GM23338 (cell line): Measurements from ENCODE around the gene ARHGEF17. TPM values are rescaled to one million over a fixed set of nuclear protein-coding genes. Genes with fewer than 3 reads are reported as not detected.

ENCODE experiments used
- ATAC-seq: fragments of 200-7000 bp; cut with Tn5 transposase; 3 replicates; pipeline ENCODE4 v1.9.1; 2020
- DNase-seq: peaks from one replicate; pipeline ENCODE4 v3.0.0-alpha.2; 2015; ENCODE audit warnings: low spot score
- H2AFZ ChIP-seq: fragments of 200-600 bp; sonication (generic); 2 replicates; pipeline ENCODE4 v1.8.0; 2016; ENCODE audit warnings: antibody characterized with exemption, mild to moderate bottlenecking, moderate library complexity
- H3F3A ChIP-seq: fragments of 200-600 bp; sonication (generic); replicated peaks from 2 replicates; pipeline ENCODE4 v1.8.0; 2017; ENCODE audit warnings: antibody characterized with exemption, mixed run types, low read depth
- H3K27ac ChIP-seq: fragments of 200-600 bp; sonication (generic); 2 replicates; pipeline ENCODE4 v1.6.1; 2016; ENCODE audit warnings: low read depth
- H3K27me3 ChIP-seq: fragments of 200-600 bp; sonication (generic); 2 replicates; pipeline ENCODE4 v1.8.0; 2016; ENCODE audit warnings: mild to moderate bottlenecking, mixed run types, moderate library complexity; ENCODE audit not compliant: insufficient read depth
- H3K36me3 ChIP-seq: fragments of 200-600 bp; sonication (generic); 2 replicates; pipeline ENCODE4 v1.8.0; 2016; ENCODE audit warnings: mild to moderate bottlenecking; ENCODE audit not compliant: insufficient read depth
- H3K4me1 ChIP-seq: fragments of 200-600 bp; sonication (generic); 2 replicates; pipeline ENCODE4 v1.8.0; 2016; ENCODE audit warnings: mild to moderate bottlenecking, moderate library complexity; ENCODE audit not compliant: insufficient read depth
- H3K4me2 ChIP-seq: fragments of 200-600 bp; sonication (generic); 2 replicates; pipeline ENCODE4 v1.7.1; 2017; ENCODE audit warnings: mixed run types
- H3K4me3 ChIP-seq: fragments of 200-600 bp; sonication (generic); 2 replicates; pipeline ENCODE4 v1.6.1; 2016; ENCODE audit warnings: mixed run types
- H3K79me2 ChIP-seq: fragments of 200-600 bp; sonication (generic); replicated peaks from 2 replicates; pipeline ENCODE4 v1.8.0; 2017; ENCODE audit warnings: mild to moderate bottlenecking; ENCODE audit not compliant: insufficient read depth
- H3K9me2 ChIP-seq: fragments of 200-600 bp; sonication (generic); 2 replicates; pipeline ENCODE4 v1.8.0; 2017; ENCODE audit not compliant: insufficient read depth
- H4K20me1 ChIP-seq: fragments of 200-600 bp; sonication (generic); replicated peaks from 2 replicates; pipeline ENCODE4 v1.8.0; 2017; ENCODE audit warnings: mild to moderate bottlenecking; ENCODE audit not compliant: insufficient read depth
- H3K27ac Mint-ChIP-seq: 2 replicates; pipeline ENCODE4 v1.8.0; 2020; ENCODE audit warnings: inconsistent platforms, mild to moderate bottlenecking, moderate library complexity, mixed read lengths
- H3K27me3 Mint-ChIP-seq: 3 replicates; pipeline ENCODE4 v1.8.0; 2022; ENCODE audit warnings: low read depth, mild to moderate bottlenecking, moderate library complexity, mixed read lengths, inconsistent platforms; ENCODE audit not compliant: insufficient read depth, poor library complexity
- H3K36me3 Mint-ChIP-seq: 3 replicates; pipeline ENCODE4 v1.8.0; 2021; ENCODE audit warnings: low read depth, mild to moderate bottlenecking, inconsistent platforms, moderate library complexity, mixed read lengths
- H3K4me1 Mint-ChIP-seq: 3 replicates; pipeline ENCODE4 v1.8.0; 2020; ENCODE audit warnings: mild to moderate bottlenecking, inconsistent platforms, mixed read lengths
- H3K4me3 Mint-ChIP-seq: 3 replicates; pipeline ENCODE4 v1.8.0; 2021; ENCODE audit warnings: moderate library complexity, mild to moderate bottlenecking, inconsistent platforms, mixed read lengths
- H3K9me3 Mint-ChIP-seq: 3 replicates; pipeline ENCODE4 v1.8.0; 2020; ENCODE audit warnings: moderate library complexity, mild to moderate bottlenecking, inconsistent platforms, mixed read lengths
- EZH2 ChIP-seq: fragments of 200-600 bp; sonication (generic); IDR thresholded peaks from one replicate; pipeline ENCODE4 v1.8.0; 2017; ENCODE audit warnings: antibody characterized with exemption, mild to moderate bottlenecking, low read depth; ENCODE audit not compliant: unreplicated experiment
- NANOG ChIP-seq: IDR thresholded peaks from 2 replicates; pipeline ENCODE4 v1.6.1; 2016; ENCODE audit warnings: antibody characterized with exemption, borderline replicate concordance
- POLR2AphosphoS5 ChIP-seq: IDR thresholded peaks from 2 replicates; pipeline ENCODE4 v1.6.1; 2016; ENCODE audit warnings: antibody characterized with exemption, low read depth
- STAT1 ChIP-seq: IDR thresholded peaks from one replicate; pipeline ENCODE4 v1.6.1; 2016; ENCODE audit warnings: antibody characterized with exemption; ENCODE audit not compliant: unreplicated experiment
- ZNF114 ChIP-seq: fragments of 250-450 bp; sonication (Bioruptor Pico); IDR thresholded peaks from 2 replicates; pipeline ENCODE4 v1.5.0; 2020; ENCODE audit warnings: mild to moderate bottlenecking, moderate library complexity
- ZNF331 ChIP-seq: fragments of 250-450 bp; sonication (Bioruptor Pico); IDR thresholded peaks from 2 replicates; pipeline ENCODE4 v1.5.0; 2020; ENCODE audit warnings: low read depth, mild to moderate bottlenecking, moderate library complexity
- polyA plus RNA-seq: library from polyadenylated mRNA; unstranded; fragments of >200 nt; fragmentation: Nextera tagmentation; extraction: Ambion mirVana; gene quantifications from 2 replicates; pipeline ENCODE4 v1.2.1, GENCODE V29; 2016
- total RNA-seq: library from RNA; depleted of rRNA; stranded (reverse); fragments of >200 nt; shearing (Covaris generic); gene quantifications from 2 replicates; pipeline ENCODE4 v1.2.3, GENCODE V29; 2014
- TF ChIP-seq, protein P1 (sequence below): IDR thresholded peaks from 2 replicates; pipeline ENCODE4 v1.6.1; 2016; ENCODE audit warnings: antibody characterized with exemption
- TF ChIP-seq, protein P2 (sequence below): fragments of 250-450 bp; sonication (Bioruptor Pico); IDR thresholded peaks from 2 replicates; pipeline ENCODE4 v1.5.0; 2020; ENCODE audit warnings: mild to moderate bottlenecking, moderate library complexity

The ARHGEF17 gene
- total and polyA plus RNA-seq, 2 experiments from 2014 or later, result 2.9 to 15.0 TPM

- Mint-ChIP-seq H3K27me3 (peaks cover 35% of the 10 kb centered on the region), H3K4me1 (peaks cover 18% of the 10 kb centered on the region), H3K36me3 (no peaks in the 10 kb centered on the region), H3K4me3 (no peak overlapping the region), H3K27ac (no peak overlapping the region), H3K9me3 (no peaks in the 10 kb centered on the region)
- ATAC-seq, result no peak
- H3K4me2 ChIP-seq, result no peak overlapping the region
- H3K79me2 ChIP-seq, result no peaks in the 10 kb centered on the region
- no peak overlapping the region for H3K4me3 ChIP-seq
- no peak overlapping the region for H3K27ac ChIP-seq
- H3K27me3 ChIP-seq, result peaks cover 13% of the 10 kb centered on the region; the same call in 1 of the 2 replicates
- peaks cover 7% of the 10 kb centered on the region for H3K4me1 ChIP-seq
- H4K20me1 ChIP-seq, result 0 out of 2 replicates have a peak, but pooled peaks cover 2% of the 10 kb centered on the region
- no peaks in the 10 kb centered on the region for H3K36me3 ChIP-seq
- H2AFZ ChIP-seq, result no peak overlapping the region
- H3F3A ChIP-seq, result no peaks in the 10 kb centered on the region
- DNase-seq, result no peak
- TF ChIP-seq STAT1, result no peak
- no peak for TF ChIP-seq ZNF114 (CRISPR knock-in tag)
- TF ChIP-seq NANOG, result no peak
- TF ChIP-seq, protein P1, sequence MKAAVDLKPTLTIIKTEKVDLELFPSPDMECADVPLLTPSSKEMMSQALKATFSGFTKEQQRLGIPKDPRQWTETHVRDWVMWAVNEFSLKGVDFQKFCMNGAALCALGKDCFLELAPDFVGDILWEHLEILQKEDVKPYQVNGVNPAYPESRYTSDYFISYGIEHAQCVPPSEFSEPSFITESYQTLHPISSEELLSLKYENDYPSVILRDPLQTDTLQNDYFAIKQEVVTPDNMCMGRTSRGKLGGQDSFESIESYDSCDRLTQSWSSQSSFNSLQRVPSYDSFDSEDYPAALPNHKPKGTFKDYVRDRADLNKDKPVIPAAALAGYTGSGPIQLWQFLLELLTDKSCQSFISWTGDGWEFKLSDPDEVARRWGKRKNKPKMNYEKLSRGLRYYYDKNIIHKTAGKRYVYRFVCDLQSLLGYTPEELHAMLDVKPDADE, result no peak
- no peak for TF ChIP-seq ZNF331 (CRISPR knock-in tag)
- TF ChIP-seq, protein P2, sequence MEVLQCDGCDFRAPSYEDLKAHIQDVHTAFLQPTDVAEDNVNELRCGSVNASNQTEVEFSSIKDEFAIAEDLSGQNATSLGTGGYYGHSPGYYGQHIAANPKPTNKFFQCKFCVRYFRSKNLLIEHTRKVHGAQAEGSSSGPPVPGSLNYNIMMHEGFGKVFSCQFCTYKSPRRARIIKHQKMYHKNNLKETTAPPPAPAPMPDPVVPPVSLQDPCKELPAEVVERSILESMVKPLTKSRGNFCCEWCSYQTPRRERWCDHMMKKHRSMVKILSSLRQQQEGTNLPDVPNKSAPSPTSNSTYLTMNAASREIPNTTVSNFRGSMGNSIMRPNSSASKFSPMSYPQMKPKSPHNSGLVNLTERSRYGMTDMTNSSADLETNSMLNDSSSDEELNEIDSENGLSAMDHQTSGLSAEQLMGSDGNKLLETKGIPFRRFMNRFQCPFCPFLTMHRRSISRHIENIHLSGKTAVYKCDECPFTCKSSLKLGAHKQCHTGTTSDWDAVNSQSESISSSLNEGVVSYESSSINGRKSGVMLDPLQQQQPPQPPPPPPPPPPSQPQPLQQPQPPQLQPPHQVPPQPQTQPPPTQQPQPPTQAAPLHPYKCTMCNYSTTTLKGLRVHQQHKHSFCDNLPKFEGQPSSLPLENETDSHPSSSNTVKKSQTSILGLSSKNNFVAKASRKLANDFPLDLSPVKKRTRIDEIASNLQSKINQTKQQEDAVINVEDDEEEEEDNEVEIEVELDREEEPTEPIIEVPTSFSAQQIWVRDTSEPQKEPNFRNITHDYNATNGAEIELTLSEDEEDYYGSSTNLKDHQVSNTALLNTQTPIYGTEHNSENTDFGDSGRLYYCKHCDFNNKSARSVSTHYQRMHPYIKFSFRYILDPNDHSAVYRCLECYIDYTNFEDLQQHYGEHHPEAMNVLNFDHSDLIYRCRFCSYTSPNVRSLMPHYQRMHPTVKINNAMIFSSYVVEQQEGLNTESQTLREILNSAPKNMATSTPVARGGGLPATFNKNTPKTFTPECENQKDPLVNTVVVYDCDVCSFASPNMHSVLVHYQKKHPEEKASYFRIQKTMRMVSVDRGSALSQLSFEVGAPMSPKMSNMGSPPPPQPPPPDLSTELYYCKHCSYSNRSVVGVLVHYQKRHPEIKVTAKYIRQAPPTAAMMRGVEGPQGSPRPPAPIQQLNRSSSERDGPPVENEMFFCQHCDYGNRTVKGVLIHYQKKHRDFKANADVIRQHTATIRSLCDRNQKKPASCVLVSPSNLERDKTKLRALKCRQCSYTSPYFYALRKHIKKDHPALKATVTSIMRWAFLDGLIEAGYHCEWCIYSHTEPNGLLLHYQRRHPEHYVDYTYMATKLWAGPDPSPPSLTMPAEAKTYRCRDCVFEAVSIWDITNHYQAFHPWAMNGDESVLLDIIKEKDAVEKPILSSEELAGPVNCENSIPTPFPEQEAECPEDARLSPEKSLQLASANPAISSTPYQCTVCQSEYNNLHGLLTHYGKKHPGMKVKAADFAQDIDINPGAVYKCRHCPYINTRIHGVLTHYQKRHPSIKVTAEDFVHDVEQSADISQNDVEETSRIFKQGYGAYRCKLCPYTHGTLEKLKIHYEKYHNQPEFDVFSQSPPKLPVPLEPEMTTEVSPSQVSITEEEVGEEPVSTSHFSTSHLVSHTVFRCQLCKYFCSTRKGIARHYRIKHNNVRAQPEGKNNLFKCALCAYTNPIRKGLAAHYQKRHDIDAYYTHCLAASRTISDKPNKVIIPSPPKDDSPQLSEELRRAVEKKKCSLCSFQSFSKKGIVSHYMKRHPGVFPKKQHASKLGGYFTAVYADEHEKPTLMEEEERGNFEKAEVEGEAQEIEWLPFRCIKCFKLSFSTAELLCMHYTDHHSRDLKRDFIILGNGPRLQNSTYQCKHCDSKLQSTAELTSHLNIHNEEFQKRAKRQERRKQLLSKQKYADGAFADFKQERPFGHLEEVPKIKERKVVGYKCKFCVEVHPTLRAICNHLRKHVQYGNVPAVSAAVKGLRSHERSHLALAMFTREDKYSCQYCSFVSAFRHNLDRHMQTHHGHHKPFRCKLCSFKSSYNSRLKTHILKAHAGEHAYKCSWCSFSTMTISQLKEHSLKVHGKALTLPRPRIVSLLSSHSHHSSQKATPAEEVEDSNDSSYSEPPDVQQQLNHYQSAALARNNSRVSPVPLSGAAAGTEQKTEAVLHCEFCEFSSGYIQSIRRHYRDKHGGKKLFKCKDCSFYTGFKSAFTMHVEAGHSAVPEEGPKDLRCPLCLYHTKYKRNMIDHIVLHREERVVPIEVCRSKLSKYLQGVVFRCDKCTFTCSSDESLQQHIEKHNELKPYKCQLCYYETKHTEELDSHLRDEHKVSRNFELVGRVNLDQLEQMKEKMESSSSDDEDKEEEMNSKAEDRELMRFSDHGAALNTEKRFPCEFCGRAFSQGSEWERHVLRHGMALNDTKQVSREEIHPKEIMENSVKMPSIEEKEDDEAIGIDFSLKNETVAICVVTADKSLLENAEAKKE (CRISPR knock-in tag), result no peak
- TF ChIP-seq POLR2AphosphoS5, result no peak
- no peak for TF ChIP-seq EZH2
- 0 out of 2 replicates have a peak, but pooled peaks cover 2% of the 10 kb centered on the region for H3K9me2 ChIP-seq
Observed at GRCh38 chr11:73374151-73374550, 66.1 kb downstream of the ARHGEF17 start.
